NCI-H1105 (cell line): Measurements from ENCODE around the gene MATN4.

Source experiments
- DNase-seq: peaks from one replicate; lab custom pipeline; 2025; lab: John Stamatoyannopoulos, UW

Gene MATN4

GRCh38 chr20:45313943-45314342 is 5.8 kb upstream of the MATN4 start:
- no peak for DNase-seq

- DNase-seq, result no peak
Observed at GRCh38 chr20:45313065-45313695, 5.1 kb upstream of the MATN4 start.

GRCh38 chr20:45312241-45312640 is 4.1 kb upstream of the MATN4 start:
- no peak for DNase-seq

GRCh38 chr20:45311589-45312211 is 3.6 kb upstream of the MATN4 start:
- no peak for DNase-seq

- no peak for DNase-seq
Observed at GRCh38 chr20:45309075-45309474, 976 bp upstream of the MATN4 start.

- no peak for DNase-seq
Observed at GRCh38 chr20:45307076-45307640, 941 bp downstream of the MATN4 start.

- no peak for DNase-seq
Observed at GRCh38 chr20:45306431-45306982, 1.6 kb downstream of the MATN4 start, which contains the start of gene RBPJL. Gene RBPJL, plus strand, starts transcription at chr20:45306840. Its CDS starts 83 bp downstream, at chr20:45306923.

- DNase-seq, result no peak
Observed at GRCh38 chr20:45305262-45305661, 2.8 kb downstream of the MATN4 start.

- DNase-seq, result no peak
Observed at GRCh38 chr20:45304464-45304999, 3.6 kb downstream of the MATN4 start.

- DNase-seq, result no peak
Observed at GRCh38 chr20:45303586-45304463, 4.3 kb downstream of the MATN4 start.

- no peak for DNase-seq
Observed at GRCh38 chr20:45301824-45302271, 6.3 kb downstream of the MATN4 start.

GRCh38 chr20:45300961-45301360 is 7.1 kb downstream of the MATN4 start:
- no peak for DNase-seq

- no peak for DNase-seq
Observed at GRCh38 chr20:45299786-45300185, 8.3 kb downstream of the MATN4 start.

GRCh38 chr20:45297786-45298497 is 10.2 kb downstream of the MATN4 start:
- DNase-seq, result no peak

GRCh38 chr20:45294659-45295058 is 13.4 kb downstream of the MATN4 start:
- no peak for DNase-seq

- no peak for DNase-seq
Observed at GRCh38 chr20:45294003-45294368, 14.1 kb downstream of the MATN4 start.

- peak; percentile 85 for DNase-seq
Observed at GRCh38 chr20:45293041-45294002, 14.8 kb downstream of the MATN4 start.

GRCh38 chr20:45292343-45292742 is 15.8 kb downstream of the MATN4 start:
- no peak for DNase-seq

GRCh38 chr20:45291526-45291925 is 16.6 kb downstream of the MATN4 start:
- DNase-seq, result no peak
